Glutamatergic neuron (in vitro differentiated cells): ENCODE results near the gene C14orf180. TPM values are rescaled to one million over a fixed set of nuclear protein-coding genes. Genes with fewer than 3 reads are reported as not detected.

ENCODE experiments used
- DNase-seq: peaks from one replicate; pipeline ENCODE4 v3.0.0; 2022
- H3K27ac Mint-ChIP-seq: one replicate; pipeline ENCODE4 v1.8.0; 2020; ENCODE audit warnings: mild to moderate bottlenecking, mixed read lengths, inconsistent platforms; ENCODE audit not compliant: unreplicated experiment
- H3K27me3 Mint-ChIP-seq: one replicate; pipeline ENCODE4 v1.8.0; 2020; ENCODE audit warnings: mild to moderate bottlenecking, moderate library complexity, mixed read lengths, inconsistent platforms; ENCODE audit not compliant: unreplicated experiment
- H3K36me3 Mint-ChIP-seq: one replicate; pipeline ENCODE4 v1.8.0; 2020; ENCODE audit warnings: mild to moderate bottlenecking, mixed read lengths, inconsistent platforms; ENCODE audit not compliant: unreplicated experiment
- H3K4me1 Mint-ChIP-seq: one replicate; pipeline ENCODE4 v1.8.0; 2020; ENCODE audit warnings: mild to moderate bottlenecking, low read depth, mixed read lengths, inconsistent platforms; ENCODE audit not compliant: unreplicated experiment
- H3K4me3 Mint-ChIP-seq: one replicate; pipeline ENCODE4 v1.8.0; 2020; ENCODE audit warnings: mild to moderate bottlenecking, mixed read lengths, inconsistent platforms; ENCODE audit not compliant: unreplicated experiment
- H3K9me3 Mint-ChIP-seq: one replicate; pipeline ENCODE4 v1.8.0; 2020; ENCODE audit warnings: mild to moderate bottlenecking, moderate library complexity, mixed read lengths, inconsistent platforms; ENCODE audit not compliant: unreplicated experiment
- CTCF ChIP-seq: fragments of 200-600 bp; sonication (generic); IDR thresholded peaks from one replicate; pipeline ENCODE4 v1.5.0; 2021; ENCODE audit not compliant: partially characterized antibody, unreplicated experiment
- total RNA-seq: library from RNA; stranded (reverse); fragmentation: NEBNext Ultra II Directional; extraction: Animal tissue kit (Norgen Biotek cat#: 25700); gene quantifications from one replicate; pipeline ENCODE4 v1.2.1, GENCODE V29; 2021; ENCODE audit not compliant: unreplicated experiment

The C14orf180 gene
- total RNA-seq, 1 donor from 2014 or later = not detected

- no peak for TF ChIP-seq CTCF
- H3K4me1 Mint-ChIP-seq = no peaks in the 10 kb centered on the region
- H3K9me3 Mint-ChIP-seq = peaks cover 6% of the 10 kb centered on the region
- peak; percentile 6 for DNase-seq
- no peaks in the 10 kb centered on the region for H3K36me3 Mint-ChIP-seq
- H3K27ac Mint-ChIP-seq = no peak overlapping the region
- H3K27me3 Mint-ChIP-seq = peaks cover 7% of the 10 kb centered on the region
- no peak overlapping the region for H3K4me3 Mint-ChIP-seq
These were observed 29.2 kb upstream of the C14orf180 start for GRCh38 chr14:104550340-104550860.

- H3K27me3 Mint-ChIP-seq = peaks cover 7% of the 10 kb centered on the region
- no peaks in the 10 kb centered on the region for H3K36me3 Mint-ChIP-seq
- no peak overlapping the region for H3K27ac Mint-ChIP-seq
- no peak for TF ChIP-seq CTCF
- no peak overlapping the region for H3K4me3 Mint-ChIP-seq
- peak; percentile 10 for DNase-seq
- peaks cover 8% of the 10 kb centered on the region for H3K9me3 Mint-ChIP-seq
- no peaks in the 10 kb centered on the region for H3K4me1 Mint-ChIP-seq
These were observed 28.5 kb upstream of the C14orf180 start for GRCh38 chr14:104550861-104551728.

- peaks cover 7% of the 10 kb centered on the region for H3K27me3 Mint-ChIP-seq
- no peak overlapping the region for H3K4me3 Mint-ChIP-seq
- no peaks in the 10 kb centered on the region for H3K36me3 Mint-ChIP-seq
- no peak overlapping the region for H3K27ac Mint-ChIP-seq
- DNase-seq = peak; percentile 9
- no peak for TF ChIP-seq CTCF
- H3K9me3 Mint-ChIP-seq = peaks cover 6% of the 10 kb centered on the region
- no peaks in the 10 kb centered on the region for H3K4me1 Mint-ChIP-seq
These were observed 27.5 kb upstream of the C14orf180 start for GRCh38 chr14:104551851-104552737.

- TF ChIP-seq CTCF = no peak
- peak; percentile 17 for DNase-seq
- no peaks in the 10 kb centered on the region for H3K4me1 Mint-ChIP-seq
- H3K27me3 Mint-ChIP-seq = peaks cover 7% of the 10 kb centered on the region
- H3K36me3 Mint-ChIP-seq = no peaks in the 10 kb centered on the region
- peaks cover 6% of the 10 kb centered on the region for H3K9me3 Mint-ChIP-seq
- no peak overlapping the region for H3K4me3 Mint-ChIP-seq
- no peak overlapping the region for H3K27ac Mint-ChIP-seq
These were observed 26.8 kb upstream of the C14orf180 start for GRCh38 chr14:104552738-104553125.
